GM19468 (cell line): ENCODE results near the gene DDO.
"Not testable (repeated sequence)": the region's sequence is repeated elsewhere in the genome, so short reads cannot be mapped to it uniquely, and the experiment has no call there.

Experiments used
- ATAC-seq: cut with Tn5 transposase; IDR thresholded peaks from one replicate; pipeline ENCODE4 v1.9.1; 2021; ENCODE audit warnings: mild to moderate bottlenecking, moderate library complexity, moderate number of reproducible peaks; ENCODE audit not compliant: unreplicated experiment; ENCODE audit errors: extremely low read depth

Gene DDO

DNA sequence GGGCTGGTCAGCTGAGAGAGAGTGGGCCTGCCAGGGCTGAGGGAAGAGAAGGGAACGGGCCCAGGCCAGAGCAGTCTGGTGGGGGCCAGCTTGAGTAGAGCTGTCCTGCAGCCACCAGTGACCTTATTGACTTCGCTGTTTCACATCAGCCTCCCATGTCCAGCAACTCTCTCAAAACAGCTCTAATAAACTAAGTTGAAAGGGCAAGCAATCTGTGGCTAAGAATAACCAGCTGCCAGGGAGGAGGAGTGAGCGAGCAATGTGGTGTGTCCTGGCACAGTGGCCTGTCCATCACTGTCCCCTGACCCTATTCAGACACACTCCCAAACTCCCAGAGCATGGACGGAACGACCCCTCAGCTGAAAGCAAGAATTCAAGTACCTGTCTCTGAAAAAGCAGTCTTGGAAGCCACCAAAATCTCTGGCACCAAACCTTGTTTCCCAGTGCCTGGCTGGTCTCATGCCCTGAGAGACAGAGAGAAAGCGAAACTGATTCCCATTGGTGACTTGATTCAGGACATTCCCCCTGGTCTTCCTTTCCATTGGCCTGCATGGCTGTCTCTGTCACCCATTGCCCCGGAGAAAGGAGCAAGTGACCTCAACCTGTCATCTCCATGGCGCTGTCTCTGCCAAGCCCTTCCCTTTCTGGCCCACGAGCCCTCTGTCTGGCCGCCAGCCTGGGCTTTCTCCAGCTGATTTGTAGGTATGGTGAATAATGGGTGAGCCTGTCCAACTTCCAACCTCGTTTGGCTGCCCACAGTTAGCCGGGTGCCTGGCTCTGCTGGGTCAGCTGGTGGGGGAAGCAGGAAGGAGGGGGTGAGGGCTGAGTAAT is at the start of gene DDO:
DDO (minus strand) TSS at position 490 of the 831 bp plus-strand sequence. CDS start 2,113 bp downstream, outside the sequence.
- no peak for ATAC-seq

- ATAC-seq: no peak
Observed at GRCh38 chr6:110462884-110463481, 47.6 kb upstream of the DDO start.

GRCh38 chr6:110461376-110461775 is 46.0 kb upstream of the DDO start:
- no peak for ATAC-seq

DNA sequence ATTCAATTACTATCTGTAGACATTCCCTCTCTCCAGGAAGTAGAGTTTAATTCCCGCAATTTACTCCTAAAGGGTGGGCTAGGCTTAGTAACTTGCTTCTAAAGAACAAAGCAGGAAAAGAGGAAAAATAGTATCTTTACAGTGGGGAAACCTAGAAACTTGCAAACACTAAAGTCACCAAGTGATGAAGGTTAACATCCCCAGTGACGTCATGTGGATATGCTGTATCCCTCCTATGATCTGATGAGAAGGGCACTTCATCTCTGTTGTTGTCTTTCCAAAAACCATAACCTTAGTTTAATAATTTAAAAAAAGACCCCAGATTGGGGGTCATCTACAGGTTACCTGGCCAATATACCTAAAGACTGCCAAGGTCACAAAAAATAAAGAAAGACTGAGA is 43.8 kb upstream of the DDO start:
- no peak for ATAC-seq

DNA sequence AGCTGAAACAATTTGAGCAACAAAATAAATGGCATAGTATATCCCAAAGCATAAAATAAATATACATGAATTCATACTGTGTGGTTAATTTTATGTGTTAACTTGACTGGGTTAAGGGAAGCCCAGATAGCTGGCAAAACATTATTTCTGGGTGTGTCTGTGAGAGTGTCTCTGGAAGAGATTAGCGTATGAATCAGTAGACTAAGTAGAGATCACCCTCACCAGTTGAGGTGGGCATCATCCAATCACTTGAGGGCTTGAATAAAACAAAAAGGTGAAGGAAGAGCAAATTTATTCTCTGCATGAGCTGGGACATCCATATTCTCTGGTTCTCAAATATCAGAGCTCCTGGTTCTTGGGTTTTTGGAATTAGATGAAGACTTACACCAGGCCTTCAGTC is 43.1 kb upstream of the DDO start:
- no peak for ATAC-seq

DNA sequence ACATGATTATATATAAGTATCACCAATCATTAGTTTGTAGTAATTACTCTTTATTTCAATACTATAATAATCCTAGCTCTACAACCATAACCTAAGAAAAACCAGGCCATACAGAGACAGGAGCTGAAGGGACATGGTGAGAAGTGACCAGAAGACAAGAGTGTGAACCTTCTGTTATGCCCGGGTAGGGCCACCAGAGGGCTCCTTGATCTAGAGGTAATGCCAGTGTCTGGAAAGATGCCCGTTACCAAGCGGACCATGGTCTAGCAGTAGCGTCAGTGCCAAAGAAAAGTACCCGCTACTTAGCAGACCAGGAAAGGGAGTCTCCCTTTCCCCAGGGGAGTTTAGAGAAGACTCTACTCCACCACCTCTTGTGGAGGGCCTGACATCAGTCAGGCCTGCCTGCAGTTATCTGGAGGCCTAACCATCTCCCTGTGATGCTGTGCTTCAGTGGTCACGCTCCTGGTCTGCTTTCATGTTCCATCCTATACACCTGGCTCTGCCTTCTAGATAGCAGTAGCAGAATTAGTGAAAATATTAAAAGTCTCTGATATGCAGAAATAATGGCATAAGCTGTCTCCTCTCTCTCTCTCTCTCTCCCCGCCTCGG is 42.3 kb upstream of the DDO start:
- ATAC-seq: not testable (repeated sequence)

- ATAC-seq: no peak
Observed at GRCh38 chr6:110456694-110457093, 41.3 kb upstream of the DDO start.

DNA sequence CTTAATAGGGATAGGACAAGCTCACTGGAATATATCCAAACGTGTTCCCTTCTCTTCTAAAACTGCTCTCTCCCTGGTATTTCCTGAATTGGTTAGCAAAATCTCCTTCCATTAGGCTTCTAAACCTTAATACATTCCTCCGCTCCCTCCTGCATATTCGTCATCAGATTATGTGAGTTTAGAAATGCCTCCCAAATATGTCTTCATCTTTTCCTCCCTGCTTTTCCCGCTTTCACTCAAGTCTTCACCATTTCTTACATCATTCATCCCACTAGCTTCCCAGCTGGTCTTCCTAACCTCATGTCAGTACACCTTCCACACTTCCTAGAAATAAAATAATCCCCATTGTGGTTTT is 34.1 kb upstream of the DDO start:
- ATAC-seq: no peak

DNA sequence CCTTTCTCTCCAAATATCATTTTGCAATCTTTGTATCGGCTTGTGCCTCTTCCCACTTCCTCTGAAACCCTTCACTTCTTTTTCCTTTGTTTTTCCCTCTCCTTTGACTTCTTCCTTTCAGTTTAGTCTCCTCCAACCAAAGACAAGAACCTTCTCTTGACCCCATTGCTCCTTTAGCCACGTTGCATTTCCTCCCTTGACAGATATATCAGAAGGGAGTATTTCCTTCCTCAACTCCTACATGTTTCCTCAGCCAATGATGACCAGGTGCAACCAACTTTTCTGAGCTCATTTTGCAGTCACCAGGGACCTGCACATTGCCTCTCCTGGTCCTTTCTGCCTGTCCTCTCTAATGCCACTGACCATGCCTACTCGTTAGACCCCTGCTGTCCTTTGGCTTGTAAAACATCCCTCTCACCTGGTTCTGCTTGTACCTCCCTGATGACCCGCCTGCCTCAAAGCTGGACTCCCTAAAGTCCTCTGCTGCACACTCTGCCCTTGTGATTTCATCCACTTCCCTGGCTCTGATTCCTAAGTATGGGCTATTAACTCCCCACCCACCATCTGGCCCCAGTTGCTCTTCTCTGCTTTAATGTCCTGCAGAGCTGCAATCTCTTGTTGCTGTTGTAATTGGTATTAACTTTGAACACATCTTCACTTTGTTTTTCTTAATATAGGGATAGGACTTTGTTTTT is 33.6 kb upstream of the DDO start:
- no peak for ATAC-seq

DNA sequence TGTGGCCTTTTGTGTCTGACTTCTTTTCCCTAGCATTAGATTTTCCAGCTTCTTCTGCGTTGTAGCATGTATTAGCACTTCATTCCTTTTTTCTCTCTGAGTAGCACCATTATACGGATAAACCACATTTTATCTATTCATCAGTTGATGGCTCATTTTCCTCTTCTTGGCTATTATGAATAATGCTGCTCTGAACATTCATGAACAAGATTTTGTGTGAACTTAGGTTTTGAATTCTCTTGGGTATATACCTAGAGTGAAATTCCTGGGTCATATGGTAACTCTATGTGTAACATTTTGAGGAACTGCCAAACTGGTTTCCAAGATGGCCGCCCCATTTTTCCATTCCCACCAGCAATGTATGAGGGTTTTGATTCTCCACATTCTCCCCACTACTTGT is 32.4 kb upstream of the DDO start:
- no peak for ATAC-seq

DNA sequence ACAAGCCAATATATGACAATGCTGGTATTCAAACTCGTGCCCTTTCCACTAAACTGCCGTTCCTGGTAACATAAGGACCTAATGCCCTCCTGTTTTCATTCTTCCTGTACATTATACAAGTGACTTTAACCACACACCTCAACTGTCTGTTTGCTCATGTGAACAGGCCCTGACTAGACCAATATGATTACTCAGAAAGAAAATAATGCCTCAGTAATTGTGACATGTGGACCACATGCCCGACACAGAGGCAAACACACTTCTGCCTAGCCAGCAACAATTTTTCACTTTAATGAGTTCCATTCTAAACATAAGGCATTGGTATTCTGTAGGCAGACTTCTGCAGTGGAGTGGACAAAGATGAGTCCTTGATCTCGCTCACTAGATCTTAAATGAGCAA is 31.0 kb upstream of the DDO start:
- ATAC-seq: no peak

- ATAC-seq: no peak
Observed at GRCh38 chr6:110440026-110440425, 24.7 kb upstream of the DDO start.

DNA sequence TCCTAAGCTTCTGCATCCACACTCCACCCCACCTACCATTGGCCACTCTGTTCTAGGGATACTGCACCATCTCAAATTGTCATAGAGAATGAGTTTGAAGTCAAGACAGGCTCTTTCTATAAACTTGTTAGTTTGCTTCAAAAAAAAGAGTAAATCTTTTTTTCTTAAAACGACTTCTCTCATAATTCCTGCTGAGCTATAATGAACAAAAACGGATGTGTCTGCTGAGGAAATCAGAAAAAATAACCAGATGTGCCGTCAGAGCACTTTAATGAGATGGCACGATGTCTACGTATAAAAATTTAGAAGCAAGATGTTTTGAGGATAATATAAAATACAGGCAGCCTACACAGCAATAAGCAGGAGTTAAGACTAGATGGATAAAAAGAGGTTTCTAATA is 24.0 kb upstream of the DDO start:
- no peak for ATAC-seq

DNA sequence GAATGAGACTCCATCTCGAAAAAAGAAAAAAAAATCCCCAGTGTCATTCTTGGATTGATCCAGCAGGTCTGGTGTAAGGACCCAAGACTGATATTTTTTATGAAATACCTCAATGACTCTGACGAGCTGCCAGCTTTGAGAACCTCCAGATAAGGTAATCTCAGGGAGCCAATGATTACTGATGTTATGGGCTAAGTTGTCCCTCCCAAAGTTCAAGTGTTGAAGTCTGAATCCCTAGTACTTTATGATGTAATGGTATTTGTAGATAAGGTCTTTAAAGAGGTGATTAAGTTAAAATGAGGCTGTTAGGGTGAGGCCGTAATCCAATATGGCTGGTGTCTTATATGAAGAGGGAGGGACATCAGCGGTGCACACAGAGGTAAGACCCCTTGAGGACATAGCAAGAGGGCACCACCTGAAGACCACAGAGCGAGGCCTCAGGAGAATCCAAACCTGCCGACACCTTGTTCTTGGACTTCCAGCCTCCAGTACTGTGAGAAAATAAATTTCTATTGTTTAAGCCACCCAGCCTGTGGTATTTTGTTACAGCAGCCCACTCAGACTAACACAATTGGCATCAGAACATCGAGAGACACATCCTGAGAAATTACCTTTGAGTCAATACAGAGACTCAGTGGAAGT is 19.7 kb upstream of the DDO start:
- ATAC-seq: no peak

DNA sequence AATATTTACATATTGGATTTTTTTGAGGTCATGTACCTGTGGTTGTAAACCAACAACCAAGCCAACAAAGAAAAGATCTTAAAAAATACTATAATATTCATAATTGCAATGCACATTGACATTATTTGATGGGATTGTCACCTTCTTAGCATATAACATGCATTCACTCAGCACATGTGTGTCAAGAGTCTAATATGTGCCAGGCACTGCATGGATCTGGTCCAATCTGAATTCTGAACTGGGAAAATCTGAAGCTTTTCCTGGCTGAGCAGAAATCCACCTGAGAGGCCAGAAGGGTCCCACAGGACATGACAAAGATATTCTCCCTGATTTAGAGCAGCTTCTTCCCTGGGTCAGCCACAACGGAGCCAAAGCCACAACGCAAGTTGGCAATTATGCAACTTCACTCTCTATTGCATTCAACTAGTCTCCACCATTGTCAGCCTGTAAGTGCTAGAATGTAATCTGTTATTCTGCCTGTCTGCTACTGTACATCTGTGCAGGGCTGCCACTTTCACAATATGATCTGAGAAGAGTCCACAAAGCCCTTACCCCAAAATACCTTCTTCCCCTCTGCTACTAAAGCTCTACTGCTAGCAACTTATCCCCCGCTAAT is 17.0 kb upstream of the DDO start:
- no peak for ATAC-seq

DNA sequence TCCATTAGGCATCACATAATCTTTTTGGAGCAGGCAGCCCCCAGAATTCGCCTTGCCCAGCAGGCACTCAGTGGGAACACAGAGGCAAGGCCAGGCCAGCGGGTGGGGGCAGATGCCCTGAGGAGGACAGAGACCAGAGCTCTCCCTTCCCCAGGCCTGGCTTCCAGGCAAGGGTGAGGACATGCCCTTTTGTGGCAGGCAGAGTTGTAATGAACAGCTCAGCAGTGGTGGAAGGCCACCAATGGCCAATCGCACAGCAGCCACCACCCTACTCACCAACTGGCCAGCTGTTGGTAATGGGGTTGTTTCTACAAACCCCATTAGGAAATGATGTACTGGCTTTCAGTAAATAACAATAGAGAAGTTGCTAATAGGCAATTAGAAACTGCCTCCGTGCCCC is 15.4 kb upstream of the DDO start:
- no peak for ATAC-seq

GRCh38 chr6:110430236-110430635 is 14.9 kb upstream of the DDO start:
- no peak for ATAC-seq

DNA sequence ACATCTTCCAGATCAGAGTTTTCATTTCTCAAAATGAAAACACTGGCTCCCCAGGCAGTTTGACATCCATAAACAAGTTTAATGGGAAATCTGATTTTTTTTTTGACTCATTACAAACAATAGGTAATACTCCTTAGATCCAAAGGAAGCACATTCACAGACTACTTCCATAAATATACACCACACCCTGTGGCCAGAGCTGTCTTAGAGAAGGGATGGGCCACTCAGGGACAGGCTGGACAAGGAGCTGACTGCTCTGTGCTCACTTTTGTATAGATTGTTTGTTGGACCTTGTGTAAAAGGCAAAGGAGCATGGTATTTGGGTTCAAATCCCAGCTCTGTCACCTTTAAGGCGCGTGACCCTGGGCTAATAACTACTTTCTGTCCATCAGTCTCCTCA is 12.8 kb upstream of the DDO start:
- ATAC-seq: no peak

DNA sequence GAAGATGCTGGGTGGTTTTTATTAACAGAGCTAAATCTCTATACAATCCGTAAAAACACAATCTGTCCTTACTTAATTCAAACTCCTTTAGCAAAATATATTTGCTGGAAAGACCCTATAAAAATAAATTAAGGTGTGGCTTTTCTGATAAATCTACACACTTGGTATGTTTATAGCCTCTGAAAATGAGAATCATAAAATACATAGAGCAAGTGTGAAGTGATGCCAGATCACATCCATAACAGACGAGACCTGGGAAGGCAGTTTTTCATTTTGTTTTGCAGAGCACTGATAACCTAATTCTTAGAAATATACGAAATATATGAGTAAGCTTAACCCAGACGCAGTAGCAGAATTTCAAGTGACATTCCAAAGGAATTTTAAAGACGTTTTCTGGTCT is 10.4 kb upstream of the DDO start:
- no peak for ATAC-seq

GRCh38 chr6:110422444-110422822 is 7.1 kb upstream of the DDO start:
- ATAC-seq: no peak
